ENCODE data around the gene CLC. TPM values are rescaled to one million over a fixed set of nuclear protein-coding genes. Genes with fewer than 3 reads are reported as not detected.

Gene CLC
- total RNA-seq, 1 experiment from 2014 or later = not detected

GRCh38 chr19:39754971-39755370, 17.1 kb upstream of the CLC start:
- intact Hi-C loops (cut with micrococcal nuclease; ENCODE audit: unreplicated experiment) = no loop called here
- H3K9me3 Mint-ChIP-seq (ENCODE audit: low read depth, unreplicated experiment) = no peaks in the 10 kb centered on the region
- no peak for TF ChIP-seq CTCF (IDR thresholded peaks at IDR 0.05; ENCODE audit: unreplicated experiment)
- peaks cover 15% of the 10 kb centered on the region for H3K27me3 Mint-ChIP-seq (ENCODE audit: unreplicated experiment)
- H3K27ac Mint-ChIP-seq (ENCODE audit: unreplicated experiment) = no peak overlapping the region
- H3K36me3 Mint-ChIP-seq (ENCODE audit: insufficient read depth, unreplicated experiment) = no peaks in the 10 kb centered on the region
- H3K4me1 Mint-ChIP-seq (ENCODE audit: low read depth, unreplicated experiment) = no peaks in the 10 kb centered on the region
- no peak overlapping the region for H3K4me3 Mint-ChIP-seq (ENCODE audit: low read depth, unreplicated experiment)
- CTCF ChIA-PET = no interaction called here
- BruUV-seq (replicated peaks) = no TSS peak
- no peak for DNase-seq

- H3K4me3 Mint-ChIP-seq (ENCODE audit: low read depth, unreplicated experiment) = no peak overlapping the region
- CTCF ChIA-PET = no interaction called here
- H3K4me1 Mint-ChIP-seq (ENCODE audit: low read depth, unreplicated experiment) = no peaks in the 10 kb centered on the region
- intact Hi-C loops (cut with micrococcal nuclease; ENCODE audit: unreplicated experiment) = no loop called here
- no peak overlapping the region for H3K27ac Mint-ChIP-seq (ENCODE audit: unreplicated experiment)
- H3K36me3 Mint-ChIP-seq (ENCODE audit: insufficient read depth, unreplicated experiment) = no peaks in the 10 kb centered on the region
- H3K9me3 Mint-ChIP-seq (ENCODE audit: low read depth, unreplicated experiment) = no peaks in the 10 kb centered on the region
- no peak for DNase-seq
- no peak for TF ChIP-seq CTCF (IDR thresholded peaks at IDR 0.05; ENCODE audit: unreplicated experiment)
- peaks cover 19% of the 10 kb centered on the region for H3K27me3 Mint-ChIP-seq (ENCODE audit: unreplicated experiment)
- no TSS peak for BruUV-seq (replicated peaks)
Measured at GRCh38 chr19:39754544-39754943, 16.7 kb upstream of the CLC start.

GRCh38 chr19:39752795-39753194, 15.0 kb upstream of the CLC start:
- intact Hi-C loops (cut with micrococcal nuclease; ENCODE audit: unreplicated experiment) = no loop called here
- no peak for TF ChIP-seq CTCF (IDR thresholded peaks at IDR 0.05; ENCODE audit: unreplicated experiment)
- H3K4me3 Mint-ChIP-seq (ENCODE audit: low read depth, unreplicated experiment) = no peak overlapping the region
- no peaks in the 10 kb centered on the region for H3K9me3 Mint-ChIP-seq (ENCODE audit: low read depth, unreplicated experiment)
- no peak for DNase-seq
- peaks cover 34% of the 10 kb centered on the region for H3K27me3 Mint-ChIP-seq (ENCODE audit: unreplicated experiment)
- no peaks in the 10 kb centered on the region for H3K36me3 Mint-ChIP-seq (ENCODE audit: insufficient read depth, unreplicated experiment)
- H3K27ac Mint-ChIP-seq (ENCODE audit: unreplicated experiment) = no peak overlapping the region
- no peaks in the 10 kb centered on the region for H3K4me1 Mint-ChIP-seq (ENCODE audit: low read depth, unreplicated experiment)
- BruUV-seq (replicated peaks) = no TSS peak
- CTCF ChIA-PET = no interaction called here

GRCh38 chr19:39752390-39752789, 14.6 kb upstream of the CLC start:
- BruUV-seq (replicated peaks) = no TSS peak
- peaks cover 38% of the 10 kb centered on the region for H3K27me3 Mint-ChIP-seq (ENCODE audit: unreplicated experiment)
- intact Hi-C loops (cut with micrococcal nuclease; ENCODE audit: unreplicated experiment) = no loop called here
- no peaks in the 10 kb centered on the region for H3K36me3 Mint-ChIP-seq (ENCODE audit: insufficient read depth, unreplicated experiment)
- no peak for DNase-seq
- no peaks in the 10 kb centered on the region for H3K9me3 Mint-ChIP-seq (ENCODE audit: low read depth, unreplicated experiment)
- no peaks in the 10 kb centered on the region for H3K4me1 Mint-ChIP-seq (ENCODE audit: low read depth, unreplicated experiment)
- no peak overlapping the region for H3K27ac Mint-ChIP-seq (ENCODE audit: unreplicated experiment)
- CTCF ChIA-PET = interaction anchor here (0.6 kb wide), 1 partner anchor 285 kb away, joined by 5 read pairs; no protein-coding TSS in a partner anchor
- no peak overlapping the region for H3K4me3 Mint-ChIP-seq (ENCODE audit: low read depth, unreplicated experiment)
- TF ChIP-seq CTCF (IDR thresholded peaks at IDR 0.05; ENCODE audit: unreplicated experiment) = no peak

Measured in Calu3 (cell line).